Stimulated activated CD8-positive, alpha-beta memory T cell treated with anti-CD3 and anti-CD28 coated beads, Interleukin-12 subunit alpha, Interleukin-12 subunit beta, amount 100 ng/mL, for 24 hours (primary cell): Measurements from ENCODE around the gene ZNF133.
"Not testable (repeated sequence)": the region's sequence is repeated elsewhere in the genome, so short reads cannot be mapped to it uniquely, and the experiment has no call there.

ENCODE experiments used
- DNase-seq: peaks from one replicate; pipeline ENCODE4 v3.0.0-alpha.2; 2020; ENCODE audit errors: extremely low read depth

ZNF133 gene

DNA sequence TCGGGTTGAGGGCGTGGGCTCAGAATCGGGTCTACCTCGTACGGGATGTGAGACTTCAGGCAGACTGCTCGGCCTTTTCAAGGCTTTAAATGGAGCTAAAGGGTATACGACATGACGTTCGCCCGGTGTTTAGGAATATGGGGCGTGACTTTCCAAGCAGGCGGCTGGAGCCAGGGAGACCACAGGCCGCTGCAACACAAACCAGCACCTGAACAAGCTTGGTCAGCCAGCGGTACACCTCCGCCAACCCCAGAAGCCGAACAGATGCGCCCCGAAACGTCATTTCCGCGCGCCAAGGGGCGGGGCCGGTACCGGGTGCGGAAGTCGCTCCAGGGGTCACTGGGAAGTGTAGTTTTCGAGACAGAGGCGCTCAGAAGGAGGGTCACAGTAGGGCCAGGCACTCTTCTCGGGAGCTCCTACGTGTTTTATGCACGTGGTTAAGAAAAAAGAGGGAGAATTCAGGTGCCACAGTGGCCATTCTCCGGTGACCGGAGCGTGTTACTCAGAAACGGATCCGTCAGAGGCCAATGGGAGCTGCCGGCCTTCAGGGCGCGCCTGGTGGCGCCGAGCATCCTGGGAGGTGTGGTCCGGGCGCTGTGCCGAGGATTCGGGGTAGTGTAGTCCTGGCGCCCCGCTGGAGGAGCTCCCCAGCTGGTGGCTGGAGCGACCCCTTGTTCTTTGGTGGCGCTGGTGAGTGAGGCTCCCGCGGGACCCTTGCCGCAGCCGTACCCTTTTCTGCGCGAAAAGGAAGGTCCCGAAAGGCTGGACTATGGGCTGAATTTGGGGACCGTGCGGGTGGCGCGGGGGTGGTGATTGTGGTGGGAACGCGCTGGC is at the start of gene ZNF133:
Gene ZNF133, plus strand, starts transcription at position 613 of the 834 bp plus-strand sequence. CDS start 17,160 bp downstream, outside the sequence.
- DNase-seq, result peak; percentile 92

GRCh38 chr20:18240997-18241396 is 47.3 kb upstream of the ZNF133 start:
- DNase-seq, result no peak

GRCh38 chr20:18243802-18244201 is 44.5 kb upstream of the ZNF133 start:
- DNase-seq, result no peak

DNA sequence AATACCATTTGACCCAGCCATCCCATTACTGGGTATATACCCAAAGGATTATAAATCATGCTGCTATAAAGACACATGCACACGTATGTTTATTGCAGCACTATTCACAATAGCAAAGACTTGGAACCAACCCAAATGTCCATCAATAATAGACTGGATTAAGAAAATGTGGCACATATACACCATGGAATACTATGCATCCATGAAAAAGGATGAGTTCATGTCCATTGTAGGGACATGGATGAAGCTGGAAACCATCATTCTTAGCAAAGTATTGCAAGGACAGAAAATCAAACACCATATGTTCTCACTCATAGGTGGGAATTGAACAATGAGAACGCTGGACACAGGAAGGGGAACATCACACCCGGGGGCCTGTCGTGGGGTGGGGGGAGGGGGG is 39.8 kb upstream of the ZNF133 start:
- not testable (repeated sequence) for DNase-seq

- DNase-seq, result no peak
Measured at GRCh38 chr20:18250217-18250616, 38.1 kb upstream of the ZNF133 start.

GRCh38 chr20:18252597-18253451 is 35.5 kb upstream of the ZNF133 start:
- DNase-seq, result no peak

DNA sequence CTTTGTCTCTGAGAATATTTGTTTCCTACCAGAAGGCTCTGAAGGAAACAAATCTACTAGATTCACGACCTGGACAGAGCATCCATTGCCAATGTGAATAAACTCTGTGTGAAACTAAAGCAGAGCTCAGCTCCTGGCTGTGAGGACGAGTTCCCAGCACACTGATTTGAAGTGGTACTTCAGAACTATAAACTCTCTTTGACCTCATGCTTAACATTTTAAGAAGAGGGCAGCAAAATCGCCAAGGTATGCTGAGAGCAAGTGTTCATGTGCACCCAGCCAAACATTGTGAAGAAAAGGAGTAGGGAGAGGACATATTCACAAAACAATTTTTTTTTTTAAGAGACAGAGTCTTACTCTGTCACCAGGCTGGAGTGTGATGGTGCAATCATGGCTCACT is 33.7 kb upstream of the ZNF133 start:
- DNase-seq, result no peak

DNA sequence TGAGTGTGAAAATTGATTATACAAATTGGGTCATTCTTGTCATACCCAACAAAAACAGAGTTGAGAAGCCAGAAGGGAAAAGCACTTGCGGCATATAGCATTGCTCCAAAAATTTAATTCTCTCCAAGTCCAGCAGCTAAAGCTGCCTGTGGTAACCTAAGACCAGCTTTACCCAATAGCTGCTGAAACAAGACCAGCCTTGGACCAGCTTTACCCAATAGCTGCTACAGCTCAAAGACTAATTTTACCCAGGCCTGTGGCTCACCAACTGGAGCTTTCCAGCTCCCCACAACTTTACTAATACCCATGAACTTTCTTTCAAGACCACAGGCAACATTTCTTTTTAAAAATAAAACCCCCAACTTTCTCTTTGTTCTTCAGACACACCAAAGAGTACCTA is 32.8 kb upstream of the ZNF133 start:
- no peak for DNase-seq

GRCh38 chr20:18256440-18257090 is 31.8 kb upstream of the ZNF133 start:
- no peak for DNase-seq

GRCh38 chr20:18258126-18258860 is 30.0 kb upstream of the ZNF133 start:
- no peak for DNase-seq

DNA sequence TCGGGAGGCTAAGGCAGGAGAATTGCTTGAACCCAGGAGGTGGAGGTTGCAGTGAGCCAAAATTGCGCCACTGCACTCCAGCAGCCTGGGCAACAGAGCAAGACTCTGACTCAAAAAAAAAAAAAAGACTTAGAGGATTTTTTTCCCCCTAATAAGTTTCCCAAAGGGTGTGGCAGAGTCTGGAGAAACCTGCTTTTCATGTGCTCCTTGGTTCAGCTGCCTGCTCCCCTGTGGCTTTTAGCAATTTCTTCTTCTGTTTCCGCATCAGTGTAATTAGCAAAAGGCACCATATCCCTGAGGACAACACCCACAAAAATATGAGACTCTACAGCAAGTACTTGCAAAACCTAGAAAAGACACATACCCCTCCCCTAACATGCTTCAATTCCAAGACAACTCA is 28.6 kb upstream of the ZNF133 start:
- no peak for DNase-seq

GRCh38 chr20:18263723-18264122 is 24.6 kb upstream of the ZNF133 start:
- no peak for DNase-seq

DNA sequence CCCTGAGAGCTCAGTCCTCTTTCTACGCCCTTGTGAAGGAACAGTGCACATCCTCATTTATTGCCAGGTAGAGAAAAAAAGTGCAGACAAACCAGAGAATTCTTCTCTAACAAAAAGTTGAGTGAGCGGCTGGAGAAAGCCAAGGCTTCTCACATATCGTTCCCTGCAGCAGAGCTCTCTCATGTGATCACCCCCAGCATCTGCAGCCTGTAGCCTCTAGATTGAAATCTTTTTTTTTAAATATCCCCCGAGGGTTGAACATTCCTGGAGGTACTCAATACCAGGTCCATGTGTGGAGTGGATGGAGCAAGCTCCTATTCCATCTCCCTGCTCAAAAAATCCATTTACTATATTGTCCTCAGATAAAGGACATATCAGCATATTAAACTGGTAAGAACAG is 22.9 kb upstream of the ZNF133 start:
- DNase-seq, result no peak

- DNase-seq, result no peak
Measured at GRCh38 chr20:18266282-18266681, 22.0 kb upstream of the ZNF133 start.

GRCh38 chr20:18267815-18268214 is 20.5 kb upstream of the ZNF133 start:
- DNase-seq, result no peak

- DNase-seq, result no peak
Measured at GRCh38 chr20:18271160-18271559, 17.2 kb upstream of the ZNF133 start.

- DNase-seq, result no peak
Measured at GRCh38 chr20:18272451-18272850, 15.9 kb upstream of the ZNF133 start.

DNA sequence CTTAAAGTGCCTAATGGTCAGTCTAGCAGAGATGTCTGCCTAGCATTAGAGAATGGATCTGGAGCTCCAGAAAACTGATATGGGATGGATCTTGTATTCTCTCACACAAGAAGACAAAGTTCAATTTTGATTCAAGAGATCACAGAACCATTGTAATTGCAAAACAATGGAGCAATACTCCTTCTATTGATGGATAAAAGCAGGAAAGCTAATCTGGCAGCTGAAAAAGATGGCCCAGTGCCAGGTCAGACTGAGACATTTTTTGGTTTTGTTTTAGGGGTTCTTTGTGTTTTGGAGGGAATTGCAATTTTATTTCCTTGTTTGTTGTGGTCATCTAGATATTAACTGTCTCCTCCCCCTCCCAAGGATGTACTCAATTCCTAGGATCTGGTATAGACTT is 14.6 kb upstream of the ZNF133 start:
- no peak for DNase-seq

- not testable (repeated sequence) for DNase-seq
Measured at GRCh38 chr20:18275960-18276359, 12.4 kb upstream of the ZNF133 start.

DNA sequence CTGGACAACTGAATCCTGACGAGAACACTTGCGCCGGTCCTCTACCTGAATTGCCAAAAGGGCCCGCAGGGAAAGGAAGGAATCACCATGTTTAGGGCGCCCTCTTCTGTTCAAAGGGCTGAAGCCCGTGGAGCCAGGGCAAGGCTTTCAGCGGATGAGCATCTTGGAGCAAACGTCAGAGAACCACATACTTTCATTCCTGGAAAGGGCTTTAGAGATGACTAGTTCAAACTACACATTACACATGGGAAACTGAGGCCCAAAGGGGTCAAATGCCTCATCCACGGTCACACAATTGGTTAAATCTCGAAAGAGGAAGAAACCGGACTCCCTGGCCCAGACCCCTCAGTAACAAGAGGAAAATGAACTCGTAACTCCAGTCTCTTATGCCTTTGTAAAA is 11.5 kb upstream of the ZNF133 start:
- no peak for DNase-seq

DNA sequence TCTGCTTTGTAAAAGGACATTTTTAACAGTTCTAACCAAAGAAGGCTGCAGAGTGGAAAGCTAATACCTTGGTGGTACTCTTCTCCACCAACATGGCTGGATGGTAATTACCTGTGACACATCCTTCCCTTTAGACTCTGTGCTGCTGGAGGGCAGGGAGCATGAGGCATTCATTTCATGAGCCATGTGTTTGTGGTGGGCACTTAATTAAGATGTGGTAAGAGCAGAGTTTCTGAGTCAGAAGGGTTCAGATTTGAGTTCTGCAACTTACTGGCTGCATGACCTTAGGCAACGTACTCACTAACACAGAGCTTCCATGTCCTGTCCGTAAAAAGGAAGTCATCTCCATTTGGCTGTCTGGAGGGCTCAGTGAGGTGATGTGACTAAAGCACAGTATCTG is 9.1 kb upstream of the ZNF133 start:
- DNase-seq, result no peak
